Measurements from ENCODE around the gene LRIT2. TPM values are rescaled to one million over a fixed set of nuclear protein-coding genes. Genes with fewer than 3 reads are reported as not detected.
"Not testable (repeated sequence)": the region's sequence is repeated elsewhere in the genome, so short reads cannot be mapped to it uniquely, and the experiment has no call there.

The LRIT2 gene
- polyA plus RNA-seq, 2 donors = not detected

- Histone ChIP-seq H3K9me3 (ENCODE audit: control insufficient read depth in 2 of 2, insufficient read depth in 1 of 2, low read depth in 1 of 2, low read length in 1 of 2) (no peaks in the 10 kb centered on the region), H3K27ac (ENCODE audit: low read depth in 2 of 2, low read length in 1 of 2) (no peak overlapping the region), H3K36me3 (ENCODE audit: control insufficient read depth in 2 of 2, insufficient read depth in 2 of 2, low read length in 1 of 2) (no peaks in the 10 kb centered on the region), H3K27me3 (ENCODE audit: control insufficient read depth in 1 of 2, insufficient read depth in 2 of 2, low read length in 2 of 2) (no peaks in the 10 kb centered on the region), H3K4me1 (ENCODE audit: control insufficient read depth in 2 of 2, insufficient read depth in 2 of 2, low read length in 1 of 2) (peaks cover 16 to 23% of the 10 kb centered on the region in 2 donors), H3K4me3 (ENCODE audit: low read depth in 1 of 2, low read length in 2 of 2) (no peak overlapping the region)
- 94 to 95% methylated on average over 2 of the region's 2 CpGs for WGBS, 2 donors
Observed at GRCh38 chr10:84193327-84193726, 32.0 kb downstream of the LRIT2 start.

GRCh38 chr10:84191106-84191505 lies 34.2 kb downstream of the LRIT2 start:
- Histone ChIP-seq H3K9me3 (ENCODE audit: control insufficient read depth in 2 of 2, insufficient read depth in 1 of 2, low read depth in 1 of 2, low read length in 1 of 2) (no peaks in the 10 kb centered on the region), H3K4me3 (ENCODE audit: low read depth in 1 of 2, low read length in 2 of 2) (no peak overlapping the region), H3K27ac (ENCODE audit: low read depth in 2 of 2, low read length in 1 of 2) (no peak overlapping the region), H3K27me3 (ENCODE audit: control insufficient read depth in 1 of 2, insufficient read depth in 2 of 2, low read length in 2 of 2) (no peaks in the 10 kb centered on the region), H3K4me1 (ENCODE audit: control insufficient read depth in 2 of 2, insufficient read depth in 2 of 2, low read length in 1 of 2) (peaks cover 14 to 19% of the 10 kb centered on the region in 2 donors), H3K36me3 (ENCODE audit: control insufficient read depth in 2 of 2, insufficient read depth in 2 of 2, low read length in 1 of 2) (no peaks in the 10 kb centered on the region)
- 54 to 59% methylated on average over 5 of the region's 5 CpGs for WGBS, 2 donors

- H3K27ac ChIP-seq (ENCODE audit: low read depth in 2 of 2, low read length in 1 of 2) = no peak overlapping the region
- H3K4me1 ChIP-seq (ENCODE audit: control insufficient read depth in 2 of 2, insufficient read depth in 2 of 2, low read length in 1 of 2) = peaks cover 14 to 19% of the 10 kb centered on the region in 2 donors
- H3K27me3 ChIP-seq (ENCODE audit: control insufficient read depth in 1 of 2, insufficient read depth in 2 of 2, low read length in 2 of 2) = no peaks in the 10 kb centered on the region
- 71 to 87% methylated on average over 3 of the region's 3 CpGs for WGBS, 2 donors
- H3K4me3 ChIP-seq (ENCODE audit: low read depth in 1 of 2, low read length in 2 of 2) = no peak overlapping the region
- no peaks in the 10 kb centered on the region for H3K9me3 ChIP-seq (ENCODE audit: control insufficient read depth in 2 of 2, insufficient read depth in 1 of 2, low read depth in 1 of 2, low read length in 1 of 2)
- no peaks in the 10 kb centered on the region for H3K36me3 ChIP-seq (ENCODE audit: control insufficient read depth in 2 of 2, insufficient read depth in 2 of 2, low read length in 1 of 2)
Observed at GRCh38 chr10:84190621-84191020, 34.7 kb downstream of the LRIT2 start.

GRCh38 chr10:84188815-84189214 lies 36.5 kb downstream of the LRIT2 start:
- no peaks in the 10 kb centered on the region for H3K27me3 ChIP-seq (ENCODE audit: control insufficient read depth in 1 of 2, insufficient read depth in 2 of 2, low read length in 2 of 2)
- 73 to 82% methylated on average over 3 of the region's 3 CpGs for WGBS, 2 donors
- no peak overlapping the region for H3K4me3 ChIP-seq (ENCODE audit: low read depth in 1 of 2, low read length in 2 of 2)
- no peaks in the 10 kb centered on the region for H3K36me3 ChIP-seq (ENCODE audit: control insufficient read depth in 2 of 2, insufficient read depth in 2 of 2, low read length in 1 of 2)
- no peak overlapping the region for H3K27ac ChIP-seq (ENCODE audit: low read depth in 2 of 2, low read length in 1 of 2)
- H3K9me3 ChIP-seq (ENCODE audit: control insufficient read depth in 2 of 2, insufficient read depth in 1 of 2, low read depth in 1 of 2, low read length in 1 of 2) = no peaks in the 10 kb centered on the region
- H3K4me1 ChIP-seq (ENCODE audit: control insufficient read depth in 2 of 2, insufficient read depth in 2 of 2, low read length in 1 of 2) = peaks cover 0 to 10% of the 10 kb centered on the region in 2 donors

- WGBS, 2 donors = 74 to 75% methylated on average over 11 of the region's 11 CpGs
- no peaks in the 10 kb centered on the region for H3K27me3 ChIP-seq (ENCODE audit: control insufficient read depth in 1 of 2, insufficient read depth in 2 of 2, low read length in 2 of 2)
- no peak overlapping the region for H3K4me3 ChIP-seq (ENCODE audit: low read depth in 1 of 2, low read length in 2 of 2)
- H3K9me3 ChIP-seq (ENCODE audit: control insufficient read depth in 2 of 2, insufficient read depth in 1 of 2, low read depth in 1 of 2, low read length in 1 of 2) = no peaks in the 10 kb centered on the region
- H3K27ac ChIP-seq (ENCODE audit: low read depth in 2 of 2, low read length in 1 of 2) = no peak overlapping the region
- H3K4me1 ChIP-seq (ENCODE audit: control insufficient read depth in 2 of 2, insufficient read depth in 2 of 2, low read length in 1 of 2) = peaks cover 0 to 2% of the 10 kb centered on the region in 2 donors
- no peaks in the 10 kb centered on the region for H3K36me3 ChIP-seq (ENCODE audit: control insufficient read depth in 2 of 2, insufficient read depth in 2 of 2, low read length in 1 of 2)
Observed at GRCh38 chr10:84185526-84186175, 39.7 kb downstream of the LRIT2 start.

- H3K4me1 ChIP-seq (ENCODE audit: control insufficient read depth in 2 of 2, insufficient read depth in 2 of 2, low read length in 1 of 2) = peaks cover 0 to 2% of the 10 kb centered on the region in 2 donors
- no peak overlapping the region for H3K4me3 ChIP-seq (ENCODE audit: low read depth in 1 of 2, low read length in 2 of 2)
- H3K36me3 ChIP-seq (ENCODE audit: control insufficient read depth in 2 of 2, insufficient read depth in 2 of 2, low read length in 1 of 2) = no peaks in the 10 kb centered on the region
- no peaks in the 10 kb centered on the region for H3K9me3 ChIP-seq (ENCODE audit: control insufficient read depth in 2 of 2, insufficient read depth in 1 of 2, low read depth in 1 of 2, low read length in 1 of 2)
- H3K27ac ChIP-seq (ENCODE audit: low read depth in 2 of 2, low read length in 1 of 2) = peak overlapping the region in 1 of 2 donors; percentile 19
- H3K27me3 ChIP-seq (ENCODE audit: control insufficient read depth in 1 of 2, insufficient read depth in 2 of 2, low read length in 2 of 2) = no peaks in the 10 kb centered on the region
- WGBS, 2 donors = 47 to 57% methylated on average over 4 of the region's 4 CpGs
Observed at GRCh38 chr10:84184517-84184916, 40.8 kb downstream of the LRIT2 start.

- WGBS, 2 donors = 85 to 94% methylated on average over 5 of the region's 5 CpGs
- no peaks in the 10 kb centered on the region for H3K27me3 ChIP-seq (ENCODE audit: control insufficient read depth in 1 of 2, insufficient read depth in 2 of 2, low read length in 2 of 2)
- H3K4me3 ChIP-seq (ENCODE audit: low read depth in 1 of 2, low read length in 2 of 2) = no peak overlapping the region
- H3K4me1 ChIP-seq (ENCODE audit: control insufficient read depth in 2 of 2, insufficient read depth in 2 of 2, low read length in 1 of 2) = peaks cover 0 to 24% of the 10 kb centered on the region in 2 donors
- H3K27ac ChIP-seq (ENCODE audit: low read depth in 2 of 2, low read length in 1 of 2) = no peak overlapping the region
- peaks cover 0 to 3% of the 10 kb centered on the region in 2 donors for H3K9me3 ChIP-seq (ENCODE audit: control insufficient read depth in 2 of 2, insufficient read depth in 1 of 2, low read depth in 1 of 2, low read length in 1 of 2)
- H3K36me3 ChIP-seq (ENCODE audit: control insufficient read depth in 2 of 2, insufficient read depth in 2 of 2, low read length in 1 of 2) = peaks cover 0 to 1% of the 10 kb centered on the region in 2 donors
Observed at GRCh38 chr10:84181631-84182030, 43.7 kb downstream of the LRIT2 start.

GRCh38 chr10:84180386-84180785 lies 45.0 kb downstream of the LRIT2 start:
- Histone ChIP-seq H3K27ac (ENCODE audit: low read depth in 2 of 2, low read length in 1 of 2) (peak overlapping the region; percentile 26 to 30), H3K4me1 (ENCODE audit: control insufficient read depth in 2 of 2, insufficient read depth in 2 of 2, low read length in 1 of 2) (peaks cover 0 to 30% of the 10 kb centered on the region in 2 donors)
- not testable (repeated sequence) for H3K4me3 ChIP-seq (ENCODE audit: low read depth in 1 of 2, low read length in 2 of 2); H3K36me3 ChIP-seq (ENCODE audit: control insufficient read depth in 2 of 2, insufficient read depth in 2 of 2, low read length in 1 of 2); H3K9me3 ChIP-seq (ENCODE audit: control insufficient read depth in 2 of 2, insufficient read depth in 1 of 2, low read depth in 1 of 2, low read length in 1 of 2); H3K27me3 ChIP-seq (ENCODE audit: control insufficient read depth in 1 of 2, insufficient read depth in 2 of 2, low read length in 2 of 2)
- WGBS, 2 donors = 84 to 90% methylated on average over 16 to 20 of the region's 22 CpGs

- peak overlapping the region; percentile 63 to 85 for H3K27ac ChIP-seq (ENCODE audit: low read depth in 2 of 2, low read length in 1 of 2)
Observed at GRCh38 chr10:84179059-84179710, 46.2 kb downstream of the LRIT2 start.

More at GRCh38 chr10:84179059-84179710, 46.2 kb downstream of the LRIT2 start:
- no peak overlapping the region for H3K4me3 ChIP-seq (ENCODE audit: low read depth in 1 of 2, low read length in 2 of 2)
- WGBS, 2 donors = 34 to 49% methylated on average over 12 of the region's 12 CpGs
- H3K4me1 ChIP-seq (ENCODE audit: control insufficient read depth in 2 of 2, insufficient read depth in 2 of 2, low read length in 1 of 2) = peaks cover 0 to 30% of the 10 kb centered on the region in 2 donors
- H3K27me3 ChIP-seq (ENCODE audit: control insufficient read depth in 1 of 2, insufficient read depth in 2 of 2, low read length in 2 of 2) = no peaks in the 10 kb centered on the region
- H3K36me3 ChIP-seq (ENCODE audit: control insufficient read depth in 2 of 2, insufficient read depth in 2 of 2, low read length in 1 of 2) = peaks cover 0 to 1% of the 10 kb centered on the region in 2 donors
- H3K9me3 ChIP-seq (ENCODE audit: control insufficient read depth in 2 of 2, insufficient read depth in 1 of 2, low read depth in 1 of 2, low read length in 1 of 2) = peaks cover 0 to 3% of the 10 kb centered on the region in 2 donors
